Ishikawa (cell line): ENCODE data around the gene COL2A1.

Experiments
- CEBPB ChIP-seq: IDR thresholded peaks from 2 replicates; pipeline ENCODE4 v1.6.1; 2012
- CREB1 ChIP-seq: IDR thresholded peaks from 2 replicates; pipeline ENCODE4 v1.6.1; 2012; ENCODE audit warnings: low read depth
- EGR1 ChIP-seq: IDR thresholded peaks from 2 replicates; pipeline ENCODE4 v1.6.1; 2012
- EP300 ChIP-seq: IDR thresholded peaks from 2 replicates; pipeline ENCODE4 v1.6.1; 2012; ENCODE audit warnings: borderline replicate concordance
- FOXM1 ChIP-seq: IDR thresholded peaks from 2 replicates; pipeline ENCODE4 v1.6.1; 2012; ENCODE audit warnings: low read depth, borderline replicate concordance
- MAX ChIP-seq: IDR thresholded peaks from 2 replicates; pipeline ENCODE4 v1.6.1; 2012
- NFIC ChIP-seq: IDR thresholded peaks from 2 replicates; pipeline ENCODE4 v1.6.1; 2012
- RAD21 ChIP-seq: IDR thresholded peaks from 2 replicates; pipeline ENCODE4 v1.6.1; 2012; ENCODE audit warnings: low read depth
- TAF1 ChIP-seq: IDR thresholded peaks from 2 replicates; pipeline ENCODE4 v1.6.1; 2012; ENCODE audit warnings: low read depth, mild to moderate bottlenecking
- TCF12 ChIP-seq: IDR thresholded peaks from 2 replicates; pipeline ENCODE4 v1.6.1; 2012; ENCODE audit warnings: low read depth
- TEAD4 ChIP-seq: IDR thresholded peaks from 2 replicates; pipeline ENCODE4 v1.6.1; 2012
- USF1 ChIP-seq: IDR thresholded peaks from 2 replicates; pipeline ENCODE4 v1.6.1; 2012
- YY1 ChIP-seq: IDR thresholded peaks from 2 replicates; pipeline ENCODE4 v1.6.1; 2012; ENCODE audit warnings: low read depth
- ZBTB7A ChIP-seq: IDR thresholded peaks from 2 replicates; pipeline ENCODE4 v1.6.1; 2012; ENCODE audit warnings: low read depth
- TF ChIP-seq, protein P1 (sequence below): IDR thresholded peaks from 2 replicates; pipeline ENCODE4 v1.6.1; 2012; ENCODE audit warnings: low read depth, mild to moderate bottlenecking

COL2A1 gene

GRCh38 chr12:48045061-48045846 lies 41.0 kb upstream of the COL2A1 start:
- TF ChIP-seq TCF12: no peak
- TF ChIP-seq NFIC: no peak
- no peak for TF ChIP-seq USF1

DNA sequence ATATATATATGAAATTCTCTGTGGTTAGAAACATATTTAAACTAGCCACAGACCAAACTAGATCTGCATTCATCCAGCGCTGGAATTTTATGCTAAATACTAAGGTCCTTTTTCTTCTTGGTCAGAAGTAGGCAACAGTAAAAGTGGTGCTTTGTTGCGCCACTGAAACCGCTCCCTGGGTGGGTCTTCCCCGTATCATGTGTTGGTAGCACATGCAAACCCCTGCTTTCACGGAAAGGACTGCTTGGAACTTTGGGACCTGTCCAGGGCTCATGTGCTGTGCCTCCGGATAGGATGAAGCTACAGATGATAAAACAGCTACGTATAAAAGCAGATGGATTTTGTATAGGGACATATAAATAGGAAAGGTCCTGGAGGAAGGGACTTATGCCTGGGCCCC lies 40.1 kb upstream of the COL2A1 start:
- TF ChIP-seq NFIC (no peak), FOXM1 (no peak), EGR1 (no peak), TAF1 (no peak), MAX (no peak), TEAD4 (no peak), RAD21 (no peak), YY1 (no peak), CREB1 (no peak), CEBPB (no peak), USF1 (no peak)

- TF ChIP-seq MAX (no peak), CREB1 (no peak), NFIC (no peak), YY1 (no peak), USF1 (no peak), TAF1 (no peak), RAD21 (no peak), ZBTB7A (no peak), TCF12 (no peak), CEBPB (no peak), TEAD4 (no peak), EP300 (no peak), FOXM1 (no peak), EGR1 (no peak)
These were observed 39.5 kb upstream of the COL2A1 start for GRCh38 chr12:48043771-48044170.

DNA sequence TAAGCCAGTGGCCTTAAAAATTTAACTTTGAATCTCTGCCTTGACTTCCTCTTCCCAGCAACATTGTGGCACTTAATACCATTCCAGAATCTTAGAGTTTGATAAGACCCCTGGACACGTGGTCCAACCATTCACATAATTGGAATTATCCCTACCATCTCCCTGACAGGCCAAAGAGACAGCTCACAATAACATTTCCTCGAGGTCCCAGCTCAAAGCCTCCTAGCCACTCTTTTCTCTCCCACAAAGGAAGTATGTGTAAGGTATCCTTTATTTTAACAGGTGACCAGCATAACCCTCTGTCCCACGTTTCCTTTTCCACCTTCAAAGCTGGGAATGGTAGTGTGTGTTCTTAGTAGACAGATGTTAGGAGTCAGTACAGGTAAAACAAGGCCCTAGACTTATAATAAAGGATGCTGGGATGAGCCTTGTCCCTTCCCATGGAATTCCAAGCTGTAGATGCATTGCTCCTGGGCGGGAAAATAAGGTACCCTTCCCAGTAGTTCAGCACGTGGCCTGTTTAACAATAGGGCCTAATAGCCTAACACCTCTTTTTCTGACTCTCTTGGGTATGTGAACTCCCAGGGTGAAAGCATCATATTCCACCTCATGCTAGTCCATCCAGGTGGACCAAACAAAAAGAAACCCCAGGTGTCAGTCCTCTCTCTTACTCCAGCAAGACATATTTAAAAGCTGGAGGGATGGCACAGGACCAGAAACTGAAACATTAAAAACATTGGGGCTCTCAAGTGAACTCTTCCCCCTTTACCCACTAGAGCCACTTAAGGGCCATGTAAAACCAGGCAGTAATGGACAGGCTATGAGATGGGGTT lies 37.5 kb upstream of the COL2A1 start:
- TF ChIP-seq, protein P1, sequence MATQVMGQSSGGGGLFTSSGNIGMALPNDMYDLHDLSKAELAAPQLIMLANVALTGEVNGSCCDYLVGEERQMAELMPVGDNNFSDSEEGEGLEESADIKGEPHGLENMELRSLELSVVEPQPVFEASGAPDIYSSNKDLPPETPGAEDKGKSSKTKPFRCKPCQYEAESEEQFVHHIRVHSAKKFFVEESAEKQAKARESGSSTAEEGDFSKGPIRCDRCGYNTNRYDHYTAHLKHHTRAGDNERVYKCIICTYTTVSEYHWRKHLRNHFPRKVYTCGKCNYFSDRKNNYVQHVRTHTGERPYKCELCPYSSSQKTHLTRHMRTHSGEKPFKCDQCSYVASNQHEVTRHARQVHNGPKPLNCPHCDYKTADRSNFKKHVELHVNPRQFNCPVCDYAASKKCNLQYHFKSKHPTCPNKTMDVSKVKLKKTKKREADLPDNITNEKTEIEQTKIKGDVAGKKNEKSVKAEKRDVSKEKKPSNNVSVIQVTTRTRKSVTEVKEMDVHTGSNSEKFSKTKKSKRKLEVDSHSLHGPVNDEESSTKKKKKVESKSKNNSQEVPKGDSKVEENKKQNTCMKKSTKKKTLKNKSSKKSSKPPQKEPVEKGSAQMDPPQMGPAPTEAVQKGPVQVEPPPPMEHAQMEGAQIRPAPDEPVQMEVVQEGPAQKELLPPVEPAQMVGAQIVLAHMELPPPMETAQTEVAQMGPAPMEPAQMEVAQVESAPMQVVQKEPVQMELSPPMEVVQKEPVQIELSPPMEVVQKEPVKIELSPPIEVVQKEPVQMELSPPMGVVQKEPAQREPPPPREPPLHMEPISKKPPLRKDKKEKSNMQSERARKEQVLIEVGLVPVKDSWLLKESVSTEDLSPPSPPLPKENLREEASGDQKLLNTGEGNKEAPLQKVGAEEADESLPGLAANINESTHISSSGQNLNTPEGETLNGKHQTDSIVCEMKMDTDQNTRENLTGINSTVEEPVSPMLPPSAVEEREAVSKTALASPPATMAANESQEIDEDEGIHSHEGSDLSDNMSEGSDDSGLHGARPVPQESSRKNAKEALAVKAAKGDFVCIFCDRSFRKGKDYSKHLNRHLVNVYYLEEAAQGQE: no peak
- no peak for TF ChIP-seq MAX
- TF ChIP-seq EP300: no peak
- TF ChIP-seq RAD21: no peak
- TF ChIP-seq NFIC: no peak
- TF ChIP-seq TCF12: no peak
- no peak for TF ChIP-seq YY1
- no peak for TF ChIP-seq CEBPB
- no peak for TF ChIP-seq FOXM1
- TF ChIP-seq TEAD4: no peak
- no peak for TF ChIP-seq CREB1
- no peak for TF ChIP-seq EGR1
- no peak for TF ChIP-seq ZBTB7A
- no peak for TF ChIP-seq TAF1
- TF ChIP-seq USF1: no peak

GRCh38 chr12:48040354-48040753 lies 36.1 kb upstream of the COL2A1 start:
- TF ChIP-seq TAF1 (no peak), EP300 (no peak), CEBPB (no peak), MAX (no peak), USF1 (no peak)
- TF ChIP-seq, protein P1: no peak
